Effector CD4-positive, alpha-beta T cell (primary cell): ENCODE data around the gene NLRP5.
"Not testable (repeated sequence)": the region's sequence is repeated elsewhere in the genome, so short reads cannot be mapped to it uniquely, and the experiment has no call there.

ENCODE experiments used
- DNase-seq: peaks from one replicate; pipeline ENCODE4 v3.0.0-alpha.2; 2020

Gene NLRP5

GRCh38 chr19:56079609-56080008 lies 93.0 kb downstream of the NLRP5 start:
- DNase-seq = no peak

GRCh38 chr19:56080669-56081401 lies 94.3 kb downstream of the NLRP5 start:
- DNase-seq = peak; percentile 49

DNA sequence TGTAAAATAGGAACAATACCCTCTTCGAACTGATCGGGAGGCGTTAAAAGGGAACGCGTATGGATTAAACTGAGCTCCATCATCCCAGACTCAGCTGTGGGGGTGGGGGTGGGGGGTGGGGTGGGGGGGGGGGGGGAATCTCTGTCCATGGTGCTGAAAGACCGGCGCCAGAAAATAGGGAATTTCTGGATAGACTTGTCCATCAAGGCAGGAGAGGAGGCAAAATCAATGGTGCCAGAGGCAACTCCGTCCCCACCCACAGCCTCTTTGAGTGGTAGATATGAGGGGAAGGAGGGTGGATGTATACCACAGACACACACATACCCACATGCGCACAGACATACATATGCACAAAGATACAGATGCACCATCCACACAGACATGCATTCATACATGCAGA lies 97.1 kb downstream of the NLRP5 start:
- no peak for DNase-seq

DNA sequence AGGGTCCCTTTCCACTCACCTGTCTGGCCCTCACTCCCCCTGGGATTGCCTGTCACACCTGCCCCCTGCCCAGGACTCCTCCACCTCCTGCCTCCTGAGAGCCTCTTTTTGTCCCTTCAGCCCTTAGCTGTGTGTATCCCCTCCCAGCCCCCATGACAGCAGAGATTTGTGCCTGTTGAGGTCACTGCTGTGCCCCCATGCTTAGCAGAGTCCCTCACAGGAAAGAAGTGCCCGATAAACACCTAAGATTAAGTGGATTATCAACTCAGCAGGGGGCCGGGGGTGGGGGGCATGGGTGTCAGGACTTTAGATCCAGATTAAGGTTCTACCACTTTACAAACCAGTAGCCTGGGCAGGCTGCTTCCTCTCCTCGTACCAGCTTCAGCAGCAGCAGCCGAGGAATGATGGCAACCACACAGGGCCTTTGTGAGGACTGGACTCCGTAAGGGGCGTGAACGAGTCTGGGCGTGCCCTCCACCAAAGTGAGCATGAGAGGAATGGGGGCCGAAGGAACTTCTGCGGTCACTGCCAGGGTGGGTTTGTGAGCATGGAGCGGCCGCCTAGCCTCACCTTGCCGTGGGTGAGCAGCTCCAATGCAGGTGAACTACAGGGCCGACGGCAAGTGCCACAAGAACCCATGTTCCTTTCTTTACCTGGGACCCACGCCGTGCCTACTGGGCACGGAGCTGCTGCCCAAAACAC lies 98.4 kb downstream of the NLRP5 start:
- DNase-seq = no peak

DNA sequence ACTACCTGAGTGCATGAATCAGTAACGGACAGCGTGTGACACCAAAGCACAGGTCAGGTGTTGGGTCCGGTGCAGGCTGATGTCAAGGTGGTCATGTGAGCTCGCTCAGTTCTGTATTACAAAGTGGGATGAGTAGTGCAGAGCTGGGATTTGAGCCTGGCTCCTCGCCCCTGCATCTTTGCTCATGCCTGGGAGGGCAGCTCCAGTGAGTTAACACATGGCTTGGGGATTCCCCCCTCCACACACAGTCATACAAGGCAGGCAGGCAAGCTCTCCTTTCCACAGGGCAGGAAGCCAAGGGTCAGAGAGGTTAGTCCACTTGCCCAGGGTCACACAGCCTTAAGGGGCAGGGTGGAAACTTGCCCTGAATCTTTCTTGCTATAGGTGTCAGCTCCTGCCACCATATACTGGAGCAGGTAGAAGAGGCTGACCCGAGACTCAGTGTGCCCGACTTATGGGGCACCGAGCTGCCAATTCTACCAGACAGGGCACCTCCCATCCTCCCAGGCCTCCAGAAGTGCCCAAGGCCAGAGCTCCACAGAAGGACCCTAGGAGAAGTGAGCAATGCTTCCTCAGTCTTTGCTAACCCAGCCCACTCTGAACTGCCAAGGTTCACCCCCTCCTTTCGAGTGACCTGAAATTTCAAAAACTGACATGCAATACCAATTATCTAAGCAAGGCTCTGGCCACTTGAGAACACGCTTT lies 99.1 kb downstream of the NLRP5 start:
- no peak for DNase-seq

GRCh38 chr19:56086671-56087430 lies 100.3 kb downstream of the NLRP5 start:
- no peak for DNase-seq

DNA sequence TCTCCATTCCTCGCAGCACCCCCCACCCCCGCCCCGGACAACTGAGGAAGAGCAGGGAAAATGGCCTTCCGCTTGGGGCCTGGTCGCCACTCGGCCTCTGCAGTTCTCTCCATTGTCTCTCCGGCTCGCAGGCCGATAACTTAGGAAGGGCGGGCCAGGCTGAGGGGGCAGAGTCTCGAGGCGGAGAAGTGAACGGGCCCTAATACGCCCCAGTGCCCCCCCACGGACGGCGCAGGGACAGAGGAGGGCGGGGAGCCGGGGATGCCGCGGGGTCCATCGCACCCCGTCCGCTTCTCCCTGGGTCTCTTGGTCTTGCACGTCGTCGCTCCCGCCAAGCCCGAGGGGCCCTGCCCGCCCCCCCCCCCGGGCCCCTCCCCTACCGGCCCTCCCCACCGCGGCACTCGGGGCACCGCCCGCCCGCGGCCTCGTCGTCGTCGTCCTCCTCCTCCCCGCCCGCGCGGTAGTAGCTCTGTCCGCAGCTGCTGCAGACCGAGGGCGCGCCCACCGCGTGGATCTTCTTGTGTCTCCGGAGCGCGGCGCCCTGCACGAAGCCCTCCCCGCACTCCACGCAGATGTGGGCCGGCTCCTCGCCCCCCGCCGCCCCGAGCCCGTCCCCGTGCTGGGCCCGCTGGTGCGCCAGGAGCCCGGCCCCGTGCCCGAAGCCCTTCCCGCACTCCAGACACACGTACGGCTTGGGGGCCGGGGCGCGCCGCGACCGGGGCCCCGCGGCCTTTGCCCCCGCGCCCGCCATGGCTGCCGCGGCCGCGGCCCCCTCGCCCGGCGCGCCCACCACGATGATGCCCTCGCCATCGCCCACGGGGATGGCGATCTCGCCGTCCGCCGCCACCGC lies 101.3 kb downstream of the NLRP5 start:
- DNase-seq = no peak

DNA sequence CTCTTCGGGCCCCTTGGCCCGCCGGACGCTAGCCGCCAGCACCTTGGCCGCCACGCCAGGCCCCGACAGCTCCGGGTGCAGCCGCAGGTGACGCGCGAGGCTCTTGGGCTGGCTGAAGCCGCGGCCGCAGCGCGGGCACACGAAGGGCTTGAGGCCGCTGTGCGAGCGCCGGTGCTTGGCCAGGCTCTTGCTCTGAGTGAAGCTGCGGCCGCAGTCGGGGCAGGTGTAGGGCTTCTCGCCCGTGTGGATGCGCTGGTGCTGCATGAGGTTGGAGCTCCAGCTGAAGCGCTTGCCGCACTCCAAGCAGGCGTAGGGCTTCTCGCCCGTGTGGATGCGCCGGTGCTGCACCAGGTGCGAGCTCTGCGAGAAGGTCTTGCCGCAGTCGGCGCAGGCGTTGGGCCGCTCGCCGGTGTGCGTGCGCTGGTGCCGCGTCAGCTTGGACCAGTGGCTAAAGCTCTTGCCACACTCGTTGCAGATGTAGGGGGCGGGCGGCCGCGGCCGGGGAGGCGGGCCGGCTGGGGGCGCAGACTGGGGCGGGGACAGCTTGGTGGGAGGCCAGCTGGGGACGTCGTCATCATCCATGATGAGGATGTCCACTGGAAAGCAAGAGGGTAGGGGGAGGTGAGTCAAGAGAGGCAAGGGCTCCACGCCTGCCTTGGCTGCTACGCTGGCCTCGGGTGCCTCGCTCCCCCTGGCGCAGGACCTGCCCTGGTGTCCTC lies 102.1 kb downstream of the NLRP5 start:
- DNase-seq = no peak

GRCh38 chr19:56089344-56089743 lies 102.8 kb downstream of the NLRP5 start:
- DNase-seq = no peak

- no peak for DNase-seq
Observed at GRCh38 chr19:56091066-56091490, 104.5 kb downstream of the NLRP5 start.

DNA sequence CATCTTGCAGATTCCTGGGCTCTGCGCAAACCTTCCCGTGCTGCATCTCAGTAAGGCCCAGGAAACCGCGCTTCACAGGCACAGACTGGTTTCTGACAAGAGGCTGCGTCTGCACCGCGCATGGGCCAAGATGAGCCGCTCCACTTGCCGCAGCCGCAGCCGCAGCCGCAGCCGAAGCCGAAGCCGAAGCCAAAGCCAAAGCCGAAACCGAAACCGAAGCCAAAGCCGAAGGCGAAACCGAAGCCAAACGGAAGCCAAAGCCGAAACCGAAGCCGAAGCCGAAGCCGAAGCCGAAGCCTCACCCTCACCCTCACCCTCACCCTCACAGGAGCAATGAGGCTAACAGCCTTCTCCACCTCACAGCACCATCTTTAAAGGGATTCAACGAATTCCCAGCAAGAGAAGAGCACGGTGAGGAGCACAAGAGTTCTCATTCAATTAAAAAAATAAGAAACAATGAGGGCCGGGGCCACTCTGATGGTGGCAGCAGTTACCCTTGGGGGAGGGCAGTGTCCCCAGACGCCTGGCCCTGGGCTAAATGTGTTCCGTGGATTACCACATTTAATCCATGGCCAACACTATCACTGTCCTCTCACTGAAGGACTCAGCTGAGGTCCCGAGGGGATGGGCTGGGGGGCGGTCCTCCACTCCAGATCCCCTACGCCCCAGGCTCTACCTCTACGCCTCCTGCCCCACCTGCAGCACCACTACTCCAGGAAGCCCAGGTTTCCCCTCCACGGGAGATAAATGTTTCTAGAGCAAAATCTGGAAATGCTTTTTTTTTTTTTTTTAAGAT lies 105.4 kb downstream of the NLRP5 start:
- DNase-seq = no peak

DNA sequence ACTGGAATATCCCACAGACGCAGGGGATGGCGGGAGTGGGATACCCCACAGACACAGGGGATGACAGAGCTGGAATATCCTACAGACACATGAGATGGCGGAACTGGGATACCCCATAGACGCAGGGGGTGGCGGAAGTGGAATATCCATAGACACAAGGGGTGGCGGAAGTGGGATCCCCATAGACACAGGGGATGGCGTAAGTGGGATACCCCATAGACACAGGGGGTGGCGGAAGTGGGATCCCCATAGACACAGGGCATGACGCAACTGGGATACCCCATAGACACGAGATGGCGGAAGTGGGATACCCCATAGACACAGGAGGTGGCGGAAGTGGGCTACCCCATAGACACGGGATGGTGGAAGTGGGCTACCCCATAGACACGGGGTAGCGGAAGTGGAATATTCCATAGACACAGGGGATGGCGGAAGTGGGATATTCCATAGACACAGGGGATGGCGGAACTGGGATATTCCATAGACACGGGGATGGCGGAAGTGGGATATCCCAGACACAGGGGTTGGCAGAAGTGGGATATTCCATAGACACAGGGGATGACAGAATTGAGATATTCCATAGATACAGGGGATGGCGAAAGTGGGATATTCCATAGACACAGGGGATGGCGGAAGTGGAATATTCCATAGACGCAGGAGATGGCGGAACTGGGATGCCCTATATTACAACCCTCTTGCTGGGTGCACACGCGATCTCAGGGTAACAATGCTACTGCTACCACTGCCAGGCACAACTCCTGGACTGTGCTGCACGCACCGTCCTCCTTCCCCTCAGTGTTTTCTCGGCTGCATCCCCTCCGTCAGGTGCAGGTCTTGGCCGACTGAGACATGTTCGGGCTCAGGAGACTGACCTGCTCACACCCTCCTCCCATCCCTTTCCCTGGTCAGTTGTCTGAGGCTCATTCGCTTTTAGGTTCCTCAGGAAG lies 106.4 kb downstream of the NLRP5 start:
- DNase-seq = no peak

DNA sequence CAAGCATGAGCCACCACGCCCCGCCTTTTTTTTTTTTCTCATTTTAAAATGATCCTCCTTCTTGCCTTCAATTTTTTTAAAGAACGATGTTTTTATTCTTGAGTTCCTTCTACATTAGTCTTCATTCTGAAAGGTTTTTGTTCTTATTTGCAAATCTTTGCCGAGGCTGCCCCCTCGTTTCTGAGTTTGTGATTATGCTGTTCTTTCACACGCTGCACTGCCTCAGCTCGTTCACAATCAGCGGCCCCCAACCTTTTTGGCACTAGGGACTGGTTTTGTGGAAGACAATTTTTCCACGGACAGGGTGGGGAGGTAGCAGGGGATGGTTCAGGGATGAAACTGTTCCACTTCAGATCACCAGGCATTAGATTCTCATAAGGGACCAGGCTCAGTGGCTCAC lies 107.9 kb downstream of the NLRP5 start:
- DNase-seq = no peak

DNA sequence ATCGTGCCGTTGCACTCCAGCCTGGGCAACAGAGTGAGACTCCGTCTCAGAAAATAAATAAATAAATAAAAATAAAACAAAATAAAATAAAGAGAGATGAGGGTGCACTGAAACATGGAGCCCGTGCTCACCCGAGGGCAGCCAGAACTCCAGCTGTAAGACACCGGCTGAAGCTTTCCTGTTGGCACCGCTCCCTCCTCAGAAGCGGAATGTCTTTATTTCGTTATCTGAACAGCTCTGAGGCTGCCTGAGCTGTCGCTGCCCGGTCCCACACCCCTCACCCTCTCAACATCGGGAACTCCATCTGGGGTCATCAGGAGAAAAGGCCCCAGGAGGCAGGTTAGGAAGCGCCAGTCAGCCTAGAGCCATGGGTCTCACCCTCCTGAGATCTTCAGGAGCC lies 110.1 kb downstream of the NLRP5 start:
- DNase-seq = no peak

GRCh38 chr19:56097306-56097705 lies 110.7 kb downstream of the NLRP5 start:
- no peak for DNase-seq

- no peak for DNase-seq
Observed at GRCh38 chr19:56097776-56098175, 111.2 kb downstream of the NLRP5 start.

DNA sequence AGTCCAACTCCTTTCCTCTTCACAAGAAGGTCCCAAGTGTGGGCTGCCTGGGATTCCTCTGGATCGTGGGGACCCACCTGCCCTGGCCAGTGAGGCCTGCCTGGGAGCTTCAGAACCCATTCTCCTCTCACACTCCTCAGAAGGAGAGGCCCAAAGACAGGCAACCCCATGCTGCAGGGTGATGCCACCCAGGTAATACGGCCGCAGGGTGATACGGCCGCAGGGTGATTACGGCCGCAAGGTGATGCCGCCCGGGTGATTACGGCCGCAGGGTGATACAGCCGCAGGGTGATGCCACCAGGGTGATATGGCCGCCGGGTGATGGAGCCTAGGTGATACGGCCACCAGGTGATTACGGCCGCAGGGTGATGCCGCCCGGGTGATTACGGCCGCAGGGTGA lies 111.7 kb downstream of the NLRP5 start:
- not testable (repeated sequence) for DNase-seq

DNA sequence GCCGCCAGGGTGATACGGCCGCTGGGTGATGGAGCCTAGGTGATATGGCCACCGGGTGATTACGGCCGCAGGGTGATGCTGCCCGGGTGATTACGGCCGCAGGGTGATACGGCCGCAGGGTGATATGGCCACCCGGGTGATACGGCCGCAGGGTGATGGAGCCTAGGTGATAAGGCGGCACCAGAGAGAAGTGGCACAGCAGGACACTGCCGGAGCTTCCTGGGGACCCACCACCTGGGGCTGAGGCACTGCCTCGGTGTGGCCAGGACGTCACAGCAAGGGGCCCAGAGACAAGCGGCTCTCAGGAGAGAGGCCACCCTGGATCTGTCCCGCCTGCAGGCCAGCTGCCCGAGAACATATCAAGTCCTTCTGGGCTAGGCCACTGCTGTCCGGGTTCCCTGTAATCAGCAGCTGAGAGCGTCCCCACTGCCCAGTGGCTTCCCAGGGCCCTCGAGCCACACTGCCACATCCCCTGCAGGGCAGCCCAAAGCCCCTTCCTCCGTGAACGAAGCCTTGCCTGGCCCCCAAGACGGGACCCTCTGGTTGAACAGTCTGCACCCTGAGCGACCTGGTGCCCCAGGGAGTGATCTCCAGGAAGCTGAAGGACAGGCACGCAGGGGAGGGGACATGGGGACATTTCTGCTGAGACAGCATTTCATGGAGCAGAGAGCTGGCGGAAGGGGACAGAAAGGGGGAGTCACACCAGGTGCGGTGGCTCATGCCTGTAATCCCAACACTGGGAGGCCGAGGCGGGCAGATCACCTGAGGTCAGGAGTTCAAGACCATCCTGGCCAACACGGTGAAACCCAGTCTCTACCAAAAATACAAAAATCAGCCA lies 112.4 kb downstream of the NLRP5 start:
- no peak for DNase-seq
